Endothelial cell of coronary artery (primary cell): ENCODE results near the gene OR8B3. TPM values are rescaled to one million over a fixed set of nuclear protein-coding genes. Genes with fewer than 3 reads are reported as not detected.

Source experiments
- total RNA-seq: library from RNA; depleted of rRNA; stranded (reverse); fragments of >200 nt; gene quantifications from 2 replicates; pipeline ENCODE4 v1.2.3, GENCODE V29; 2014

OR8B3 gene, protein sequence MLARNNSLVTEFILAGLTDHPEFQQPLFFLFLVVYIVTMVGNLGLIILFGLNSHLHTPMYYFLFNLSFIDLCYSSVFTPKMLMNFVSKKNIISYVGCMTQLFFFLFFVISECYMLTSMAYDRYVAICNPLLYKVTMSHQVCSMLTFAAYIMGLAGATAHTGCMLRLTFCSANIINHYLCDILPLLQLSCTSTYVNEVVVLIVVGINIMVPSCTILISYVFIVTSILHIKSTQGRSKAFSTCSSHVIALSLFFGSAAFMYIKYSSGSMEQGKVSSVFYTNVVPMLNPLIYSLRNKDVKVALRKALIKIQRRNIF
- total RNA-seq, result not detected in 2 replicates

DNA sequence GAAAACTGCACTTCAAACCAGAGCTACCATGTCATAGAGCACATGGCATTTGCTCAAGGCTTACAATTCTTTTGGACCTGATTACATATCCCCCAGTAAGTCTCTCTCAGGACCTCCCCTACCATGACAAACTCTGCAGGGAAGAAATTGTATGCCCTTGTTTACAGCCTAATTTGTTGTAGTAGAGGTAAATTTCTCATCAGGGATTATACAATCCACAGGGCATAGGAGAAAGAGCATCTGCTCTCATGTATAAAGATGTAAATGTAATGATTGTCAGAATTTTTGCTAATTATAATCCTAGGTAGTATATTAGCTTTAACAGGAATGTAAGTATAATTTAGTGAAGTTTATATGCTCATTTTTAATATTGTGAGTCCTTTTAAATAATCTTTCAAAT lies at the start of gene OR8B3:
Gene OR8B3 (minus strand): TSS at position 101 of the 400 bp plus-strand sequence. CDS start 1,673 bp downstream, outside the sequence.

DNA sequence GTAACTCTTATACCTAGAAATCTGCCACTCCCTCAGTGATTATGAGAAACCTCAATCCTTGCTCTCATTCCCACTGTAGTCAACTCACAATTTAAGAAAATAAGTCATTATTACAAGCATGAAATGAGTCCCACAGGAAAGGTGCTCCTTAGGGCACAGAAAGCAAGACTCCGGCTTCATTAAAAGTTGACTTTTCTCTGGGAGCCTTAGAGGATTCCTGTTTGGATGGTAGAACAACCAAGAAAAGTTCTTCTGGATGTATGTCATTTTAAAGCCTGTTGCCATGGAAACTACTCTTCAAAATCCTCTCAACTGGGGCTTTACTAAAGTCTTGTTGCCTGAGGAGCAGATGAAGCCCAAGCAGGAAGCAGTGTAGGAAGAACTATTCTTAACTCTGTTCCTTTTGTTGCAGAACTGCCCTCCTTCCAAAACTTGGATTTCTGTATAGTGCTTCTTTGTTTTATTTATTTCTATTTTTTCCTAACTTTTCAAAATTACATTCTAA lies 46.9 kb upstream of the OR8B3 start, which contains the start of gene OR8B8:
Gene OR8B8 (minus strand): TSS at position 51 of the 505 bp plus-strand sequence. CDS start 4,611 bp downstream, outside the sequence.

DNA sequence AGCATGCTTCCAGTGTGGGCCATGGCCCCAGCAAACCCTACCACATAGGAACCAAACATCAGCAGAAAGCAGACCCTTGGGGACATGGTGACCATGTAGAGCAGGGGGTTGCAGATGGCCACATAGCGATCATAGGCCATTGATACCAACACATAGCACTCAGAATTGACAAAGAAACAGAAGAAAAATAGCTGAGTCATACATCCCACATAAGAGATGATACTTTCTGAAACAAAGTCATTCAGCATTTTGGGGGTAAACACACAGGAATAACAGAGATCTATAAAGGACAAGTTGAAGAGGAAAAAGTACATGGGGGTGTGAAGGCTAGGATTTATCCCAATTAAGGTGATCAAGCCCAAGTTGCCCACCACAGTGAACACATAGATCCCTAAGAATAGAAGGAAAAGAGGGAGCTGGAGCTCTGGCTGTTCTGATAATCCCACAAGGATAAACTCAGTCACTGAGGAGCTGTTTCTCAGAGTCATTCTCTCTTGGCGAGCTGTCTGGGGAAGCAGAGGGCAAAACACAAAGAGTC lies 25.6 kb upstream of the OR8B3 start, which contains the start of gene OR8B4:
Gene OR8B4 (minus strand): TSS at position 488 of the 538 bp plus-strand sequence. CDS start 0 bp downstream, at position 488.

DNA sequence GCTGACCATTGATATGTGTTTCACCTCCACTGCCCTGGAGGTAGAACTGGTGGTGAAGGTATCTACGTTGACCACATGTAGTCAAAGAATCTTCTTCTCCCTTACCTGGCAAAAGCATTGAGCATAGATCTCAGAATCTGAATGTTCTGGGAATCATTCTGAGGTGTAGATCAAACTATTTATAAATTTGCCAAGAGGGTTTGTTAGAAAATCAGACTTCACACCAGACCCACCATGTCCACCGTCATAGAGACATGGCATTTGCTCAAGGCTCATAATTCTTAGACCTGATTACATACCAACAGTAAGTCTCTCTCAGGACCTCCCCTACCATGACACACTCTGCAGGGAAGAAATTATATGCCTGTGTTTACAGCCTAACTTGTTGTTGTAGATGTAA lies 14.4 kb downstream of the OR8B3 start, which contains the start of gene OR8B2:
Gene OR8B2 (minus strand): TSS at position 101 of the 400 bp plus-strand sequence. CDS start 1,156 bp downstream, outside the sequence.

Other genes with a start within 250 kb of the OR8B3 start
- gene OR10D3, start 215.7 kb downstream of the OR8B3 start, total RNA-seq, result not detected in 2 replicates
- gene OR8G1, start 157.9 kb downstream of the OR8B3 start, total RNA-seq, result not detected in 2 replicates
- gene OR8G5, start 142.6 kb downstream of the OR8B3 start, total RNA-seq, result not detected in 2 replicates
- not detected in 2 replicates for gene OR8D1, start 85.1 kb downstream of the OR8B3 start, total RNA-seq
- not detected in 2 replicates for gene OR8D2, start 78.8 kb downstream of the OR8B3 start, total RNA-seq
- gene OR8B2, start 14.5 kb downstream of the OR8B3 start, total RNA-seq, result not detected in 2 replicates
- gene OR8B4, start 25.8 kb upstream of the OR8B3 start, total RNA-seq, result not detected in 2 replicates
- gene OR8B8, start 46.7 kb upstream of the OR8B3 start, total RNA-seq, result not detected in 2 replicates
- not detected in 2 replicates for gene OR8B12, start 144.6 kb upstream of the OR8B3 start, total RNA-seq
- gene OR8A1, start 171.0 kb upstream of the OR8B3 start, total RNA-seq, result not detected in 2 replicates
- gene PANX3, start 212.4 kb upstream of the OR8B3 start, total RNA-seq, result not detected in 2 replicates
- gene TBRG1, start 223.8 kb upstream of the OR8B3 start, total RNA-seq, result 10.9 and 16.8 TPM in 2 replicates